CD14-positive monocyte (primary cell): ENCODE data around the gene RPTOR. TPM values are rescaled to one million over a fixed set of nuclear protein-coding genes. Genes with fewer than 3 reads are reported as not detected.

ENCODE experiments used
- DNase-seq, 3 donors: peaks; one replicate each; pipeline ENCODE4 v3.0.0-alpha.2; 2011 to 2022
- H2AFZ ChIP-seq: 2 replicates; pipeline ENCODE4 v1.6.0; 2012; ENCODE audit warnings: mild to moderate bottlenecking, low read depth, low read length, inconsistent platforms; ENCODE audit not compliant: insufficient read depth, poor library complexity, severe bottlenecking
- H3K27ac ChIP-seq, 2 donors: 1 replicate in 1 of 2; 2 replicates in 1 of 2; pipeline ENCODE4 v1.5.1; 2012 to 2013; ENCODE audit warnings: low read length in 2 of 2, control low read depth in 1 of 2, inconsistent platforms in 1 of 2, low read depth in 1 of 2, mild to moderate bottlenecking in 1 of 2
- H3K27me3 ChIP-seq, 2 donors: one replicate each; pipeline versions ENCODE4 v1.6.0 to v1.6.1; 2011 to 2013; ENCODE audit warnings: low read length in 2 of 2; ENCODE audit not compliant: control insufficient read depth in 2 of 2, insufficient read depth in 2 of 2
- H3K36me3 ChIP-seq, 2 donors: replicated peaks in 1 of 2; 1 replicate in 1 of 2; 2 replicates in 1 of 2; pipeline versions ENCODE4 v1.5.1 to v1.6.1; 2012 to 2013; ENCODE audit warnings: low read length in 2 of 2, control low read depth in 1 of 2, inconsistent platforms in 1 of 2, mild to moderate bottlenecking in 1 of 2; ENCODE audit not compliant: insufficient read depth in 2 of 2, control insufficient read depth in 1 of 2
- H3K4me1 ChIP-seq, 2 donors: 1 replicate in 1 of 2; 2 replicates in 1 of 2; pipeline versions ENCODE4 v1.5.1 to v1.6.1; 2012 to 2013; ENCODE audit warnings: low read length in 2 of 2, control low read depth in 1 of 2, inconsistent platforms in 1 of 2, mild to moderate bottlenecking in 1 of 2, moderate library complexity in 1 of 2; ENCODE audit not compliant: insufficient read depth in 2 of 2, control insufficient read depth in 1 of 2
- H3K4me2 ChIP-seq: replicated peaks from 2 replicates; pipeline ENCODE3; 2012; ENCODE audit warnings: low read length, moderate library complexity, mild to moderate bottlenecking; ENCODE audit not compliant: poor library complexity, severe bottlenecking; ENCODE audit errors: extremely low read depth
- H3K4me3 ChIP-seq, 3 experiments: fragments of 200-600 bp in 1 of 3; sonication (generic) in 1 of 3; replicated peaks in 1 of 3; 1 replicate in 2 of 3; 2 replicates in 1 of 3; pipeline ENCODE4 v1.5.1; 2011 to 2013; ENCODE audit warnings: low read length in 3 of 3, mild to moderate bottlenecking in 3 of 3, control low read depth in 2 of 3, low read depth in 2 of 3, inconsistent platforms in 1 of 3, moderate library complexity in 1 of 3
- H3K79me2 ChIP-seq: 2 replicates; pipeline ENCODE4 v1.6.0; 2012; ENCODE audit warnings: mild to moderate bottlenecking, control low read depth, inconsistent platforms, low read length, moderate library complexity; ENCODE audit not compliant: insufficient read depth
- H3K9ac ChIP-seq: 2 replicates; pipeline ENCODE4 v1.6.0; 2017; ENCODE audit warnings: low read length, mild to moderate bottlenecking; ENCODE audit not compliant: insufficient read depth, poor library complexity, severe bottlenecking
- H3K9me3 ChIP-seq, 2 donors: replicated peaks in 1 of 2; 1 replicate in 1 of 2; 2 replicates in 1 of 2; pipeline versions ENCODE4 v1.5.1 to v1.6.1; 2012 to 2013; ENCODE audit warnings: low read length in 2 of 2, control low read depth in 1 of 2; ENCODE audit not compliant: control insufficient read depth in 1 of 2, insufficient read depth in 1 of 2
- H4K20me1 ChIP-seq: 2 replicates; pipeline ENCODE4 v1.6.0; 2012; ENCODE audit warnings: mild to moderate bottlenecking, low read length, control low read depth, moderate library complexity; ENCODE audit not compliant: insufficient read depth
- H3K27ac Mint-ChIP-seq, 7 donors: one replicate each; pipeline ENCODE4 v1.8.0; 2020; ENCODE audit warnings: mild to moderate bottlenecking in 7 of 7, mixed read lengths in 7 of 7, moderate library complexity in 6 of 7, inconsistent platforms in 2 of 7
- H3K27me3 Mint-ChIP-seq, 3 donors: one replicate each; pipeline ENCODE4 v1.8.0; 2021 to 2022; ENCODE audit warnings: low read depth in 3 of 3, mild to moderate bottlenecking in 3 of 3, mixed read lengths in 3 of 3, moderate library complexity in 3 of 3, inconsistent platforms in 1 of 3
- H3K36me3 Mint-ChIP-seq, 2 donors: one replicate each; pipeline ENCODE4 v1.8.0; 2020; ENCODE audit warnings: mixed read lengths in 2 of 2, inconsistent platforms in 1 of 2, mild to moderate bottlenecking in 1 of 2
- H3K4me1 Mint-ChIP-seq: one replicate; pipeline ENCODE4 v1.8.0; 2020; ENCODE audit warnings: mild to moderate bottlenecking, mixed read lengths
- H3K4me3 Mint-ChIP-seq, 2 donors: one replicate each; pipeline ENCODE4 v1.8.0; 2020; ENCODE audit warnings: mild to moderate bottlenecking in 2 of 2, mixed read lengths in 2 of 2, moderate library complexity in 1 of 2
- H3K9me3 Mint-ChIP-seq, 7 donors: one replicate each; pipeline ENCODE4 v1.8.0; 2020 to 2022; ENCODE audit warnings: mixed read lengths in 7 of 7, mild to moderate bottlenecking in 6 of 7, moderate library complexity in 6 of 7, inconsistent platforms in 2 of 7
- CTCF ChIP-seq: fragments of 200-600 bp; IDR thresholded peaks from one replicate; pipeline ENCODE4 v1.8.0; 2022; ENCODE audit warnings: antibody characterized with exemption, mild to moderate bottlenecking
- WGBS: methylation state at CpG from one replicate; pipeline ENCODE4 v1.1.5; 2013; ENCODE audit warnings: missing lambda C conversion rate; ENCODE audit not compliant: insufficient coverage; 5-methylcytosine and 5-hydroxymethylcytosine counted together
- intact Hi-C, 2 donors: fragments of 100-400 bp; cut with micrococcal nuclease; formaldehyde crosslinking; loops; one replicate each; pipeline versions ENCODE4 v1.15.0 to v1.15.1; 2023
- polyA plus RNA-seq, 3 donors: library from polyadenylated mRNA; depleted of rRNA in 1 of 3; unstranded in 2 of 3; stranded (reverse) in 1 of 3; fragments of 300-500 nt in 2 of 3; fragments of >200 nt in 1 of 3; fragmentation: Illumina TruSeq in 2 of 3; gene quantifications; 1 replicate in 2 of 3; 2 replicates in 1 of 3; pipeline ENCODE4 v1.2.3, GENCODE V29; 2012 to 2021

RPTOR gene
- polyA plus RNA-seq, 3 donors = 1.1 to 8.7 (median 2.6) TPM

DNA sequence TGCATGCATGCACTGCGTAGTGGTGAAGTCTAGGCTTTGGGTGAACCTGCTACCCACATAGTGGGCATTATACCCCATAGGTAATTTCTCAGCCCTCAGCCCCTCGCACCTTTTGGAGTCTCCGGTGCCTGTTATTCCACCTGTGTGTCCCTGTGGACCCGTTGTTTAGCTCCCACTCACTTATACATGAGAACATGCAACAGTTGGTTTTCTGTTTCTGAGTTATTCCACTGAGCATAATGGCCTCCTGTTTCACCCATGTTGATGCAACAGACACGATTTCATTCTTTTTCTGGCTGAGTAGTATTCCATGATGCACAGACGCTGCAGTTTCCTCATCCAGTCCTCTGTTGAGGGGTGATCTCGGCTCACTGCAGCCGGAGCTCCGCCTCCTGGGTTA, 305.5 kb downstream of the RPTOR start:
- no peak overlapping the region for H2AFZ ChIP-seq
- H3K27ac Mint-ChIP-seq = peak overlapping the region in 1 of 7 donors; percentile 76

DNA sequence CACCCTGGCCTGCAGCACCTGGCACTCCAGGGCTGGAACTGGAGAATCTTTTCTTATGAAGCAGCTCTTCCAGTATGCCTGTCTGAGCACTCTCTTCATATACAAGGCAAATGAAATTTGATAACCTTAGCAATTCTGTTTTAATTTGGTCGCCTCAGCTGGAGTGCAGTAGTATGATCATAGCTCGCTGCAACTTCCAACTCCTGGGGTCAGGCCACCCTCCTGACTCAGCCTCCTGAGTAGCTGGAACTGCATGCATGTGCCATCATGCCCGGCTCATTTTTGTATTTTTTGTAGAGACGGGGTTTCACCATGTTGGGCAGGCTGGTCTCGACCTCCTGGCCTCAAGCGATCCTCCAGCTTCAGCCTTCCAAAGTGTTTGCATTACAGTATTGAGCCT, 306.2 kb downstream of the RPTOR start:
- no peak for DNase-seq
- H4K20me1 ChIP-seq = no peaks in the 10 kb centered on the region
- peaks cover 11 to 50% of the 10 kb centered on the region in 2 donors for H3K36me3 ChIP-seq
- H3K79me2 ChIP-seq = no peaks in the 10 kb centered on the region
- no peaks in the 10 kb centered on the region for H3K27me3 ChIP-seq
- H3K27ac Mint-ChIP-seq = peak overlapping the region in 2 of 7 donors; percentile 40 to 76
- TF ChIP-seq CTCF = no peak
- no peak overlapping the region for H2AFZ ChIP-seq
- H3K4me1 Mint-ChIP-seq = peaks cover 10% of the 10 kb centered on the region
- 95% methylated on average over 5 of the region's 6 CpGs for WGBS
- intact Hi-C loops = no loop called here
- no peak overlapping the region for H3K4me2 ChIP-seq
- no peak overlapping the region for H3K4me3 ChIP-seq
- no peaks in the 10 kb centered on the region for H3K27me3 Mint-ChIP-seq
- peaks cover 0 to under 1% of the 10 kb centered on the region in 2 donors for H3K4me1 ChIP-seq
- no peak overlapping the region for H3K4me3 Mint-ChIP-seq
- no peak overlapping the region for H3K9ac ChIP-seq
- H3K27ac ChIP-seq = no peak overlapping the region
- peaks cover 0 to 3% (median 0%) of the 10 kb centered on the region in 7 donors for H3K9me3 Mint-ChIP-seq
- H3K9me3 ChIP-seq = no peaks in the 10 kb centered on the region
- H3K36me3 Mint-ChIP-seq = peaks cover 50 to 60% of the 10 kb centered on the region in 2 donors

More for the DNA sequence above, 305.5 kb downstream of the RPTOR start:
- Mint-ChIP-seq H3K36me3 (peaks cover 46 to 56% of the 10 kb centered on the region in 2 donors), H3K4me1 (peaks cover 7% of the 10 kb centered on the region), H3K27me3 (peaks cover 0 to 3% (median 0%) of the 10 kb centered on the region in 3 donors), H3K9me3 (peaks cover 0 to 3% (median 0%) of the 10 kb centered on the region in 7 donors), H3K4me3 (peak overlapping the region in 1 of 2 donors; percentile 20)
- Histone ChIP-seq H3K36me3 (peaks cover 11 to 43% of the 10 kb centered on the region in 2 donors), H3K4me2 (no peak overlapping the region), H3K27ac (no peak overlapping the region), H3K9me3 (no peaks in the 10 kb centered on the region), H3K9ac (no peak overlapping the region), H3K4me1 (no peaks in the 10 kb centered on the region), H3K27me3 (no peaks in the 10 kb centered on the region), H3K4me3 (no peak overlapping the region), H4K20me1 (no peaks in the 10 kb centered on the region), H3K79me2 (no peaks in the 10 kb centered on the region)
- intact Hi-C loops = no loop called here
- no peak for DNase-seq
- 100% methylated on average over 6 of the region's 9 CpGs for WGBS
- no peak for TF ChIP-seq CTCF
